ENCODE results near the gene NT5DC2. TPM values are rescaled to one million over a fixed set of nuclear protein-coding genes. Genes with fewer than 3 reads are reported as not detected.

Gene NT5DC2
- total RNA-seq, 2 experiments from 2014 or later = 53.8 to 61.7 TPM

DNA sequence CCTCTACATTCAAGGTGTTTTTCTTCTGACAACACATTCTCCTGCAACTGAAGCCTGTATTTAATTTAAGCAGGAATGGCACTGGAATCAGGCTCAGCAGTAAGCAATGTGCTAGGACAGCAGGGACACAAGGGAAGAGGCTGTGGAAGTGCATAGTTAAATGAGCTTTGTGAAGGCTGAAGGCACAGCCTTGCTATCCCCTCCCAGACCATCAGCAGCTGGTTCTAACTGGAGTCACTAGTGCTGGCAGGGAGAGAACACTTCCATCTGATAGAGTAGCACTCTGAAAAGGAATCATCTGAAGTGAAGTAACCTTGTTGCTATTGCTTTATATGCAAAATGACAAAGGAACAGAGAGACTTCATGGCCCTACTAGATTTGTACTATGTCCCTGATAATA is 17.5 kb upstream of the NT5DC2 start:
- Mint-ChIP-seq H3K27ac (no peak overlapping the region), H3K36me3 (ENCODE audit: low read depth) (peaks cover 23% of the 10 kb centered on the region), H3K27me3 (no peaks in the 10 kb centered on the region), H3K9me3 (no peaks in the 10 kb centered on the region), H3K4me1 (ENCODE audit: low read depth) (peaks cover 7% of the 10 kb centered on the region), H3K4me3 (no peak overlapping the region)
- ATAC-seq = no peak
- no peak for DNase-seq
- CTCF ChIA-PET = interaction anchor here (1.1 to 1.4 kb wide), 3 partner anchors 10 to 12 kb away, joined by 3 to 4 read pairs (median 3); no protein-coding TSS in a partner anchor
- POLR2A ChIA-PET = interaction anchor here (0.8 kb wide), 1 partner anchor 8 kb away, joined by 3 read pairs; no protein-coding TSS in a partner anchor
- TF ChIP-seq, protein P1, sequence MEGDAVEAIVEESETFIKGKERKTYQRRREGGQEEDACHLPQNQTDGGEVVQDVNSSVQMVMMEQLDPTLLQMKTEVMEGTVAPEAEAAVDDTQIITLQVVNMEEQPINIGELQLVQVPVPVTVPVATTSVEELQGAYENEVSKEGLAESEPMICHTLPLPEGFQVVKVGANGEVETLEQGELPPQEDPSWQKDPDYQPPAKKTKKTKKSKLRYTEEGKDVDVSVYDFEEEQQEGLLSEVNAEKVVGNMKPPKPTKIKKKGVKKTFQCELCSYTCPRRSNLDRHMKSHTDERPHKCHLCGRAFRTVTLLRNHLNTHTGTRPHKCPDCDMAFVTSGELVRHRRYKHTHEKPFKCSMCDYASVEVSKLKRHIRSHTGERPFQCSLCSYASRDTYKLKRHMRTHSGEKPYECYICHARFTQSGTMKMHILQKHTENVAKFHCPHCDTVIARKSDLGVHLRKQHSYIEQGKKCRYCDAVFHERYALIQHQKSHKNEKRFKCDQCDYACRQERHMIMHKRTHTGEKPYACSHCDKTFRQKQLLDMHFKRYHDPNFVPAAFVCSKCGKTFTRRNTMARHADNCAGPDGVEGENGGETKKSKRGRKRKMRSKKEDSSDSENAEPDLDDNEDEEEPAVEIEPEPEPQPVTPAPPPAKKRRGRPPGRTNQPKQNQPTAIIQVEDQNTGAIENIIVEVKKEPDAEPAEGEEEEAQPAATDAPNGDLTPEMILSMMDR (IDR thresholded peaks at IDR 0.05) = no peak
- intact Hi-C loops (cut with micrococcal nuclease) = no loop called here

DNA sequence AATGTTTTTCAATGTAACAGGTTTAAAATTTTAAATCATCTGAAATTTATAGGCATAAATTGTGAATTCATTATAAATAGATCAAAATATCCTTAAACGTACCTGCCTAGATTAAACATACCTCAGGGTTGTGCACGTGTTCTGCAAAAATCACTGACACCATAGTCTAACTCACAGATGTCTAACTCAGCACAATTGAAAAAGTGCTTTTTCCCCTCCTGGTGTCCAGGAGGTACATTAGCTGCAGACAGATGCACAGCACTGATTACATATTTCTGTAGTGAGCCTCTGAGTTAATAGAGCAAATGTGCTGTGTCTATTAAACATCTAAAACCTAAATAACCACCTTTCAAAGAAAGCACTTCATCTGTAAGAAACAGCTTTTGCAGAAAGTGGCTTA is 13.5 kb upstream of the NT5DC2 start:
- TF ChIP-seq, protein P1 (IDR thresholded peaks at IDR 0.05) = no peak
- H3K36me3 Mint-ChIP-seq (ENCODE audit: low read depth) = peaks cover 24% of the 10 kb centered on the region
- H3K9me3 Mint-ChIP-seq = no peaks in the 10 kb centered on the region
- intact Hi-C loops (cut with micrococcal nuclease) = no loop called here
- DNase-seq (no peak), ATAC-seq (no peak)
- ChIA-PET CTCF (interaction anchor here (1.3 kb wide), 1 partner anchor 75 kb away, joined by 4 read pairs; no protein-coding TSS in a partner anchor), POLR2A (no interaction called here)
- no peak overlapping the region for H3K27ac Mint-ChIP-seq
- no peak overlapping the region for H3K4me3 Mint-ChIP-seq
- no peaks in the 10 kb centered on the region for H3K27me3 Mint-ChIP-seq
- peaks cover 2% of the 10 kb centered on the region for H3K4me1 Mint-ChIP-seq (ENCODE audit: low read depth)

DNA sequence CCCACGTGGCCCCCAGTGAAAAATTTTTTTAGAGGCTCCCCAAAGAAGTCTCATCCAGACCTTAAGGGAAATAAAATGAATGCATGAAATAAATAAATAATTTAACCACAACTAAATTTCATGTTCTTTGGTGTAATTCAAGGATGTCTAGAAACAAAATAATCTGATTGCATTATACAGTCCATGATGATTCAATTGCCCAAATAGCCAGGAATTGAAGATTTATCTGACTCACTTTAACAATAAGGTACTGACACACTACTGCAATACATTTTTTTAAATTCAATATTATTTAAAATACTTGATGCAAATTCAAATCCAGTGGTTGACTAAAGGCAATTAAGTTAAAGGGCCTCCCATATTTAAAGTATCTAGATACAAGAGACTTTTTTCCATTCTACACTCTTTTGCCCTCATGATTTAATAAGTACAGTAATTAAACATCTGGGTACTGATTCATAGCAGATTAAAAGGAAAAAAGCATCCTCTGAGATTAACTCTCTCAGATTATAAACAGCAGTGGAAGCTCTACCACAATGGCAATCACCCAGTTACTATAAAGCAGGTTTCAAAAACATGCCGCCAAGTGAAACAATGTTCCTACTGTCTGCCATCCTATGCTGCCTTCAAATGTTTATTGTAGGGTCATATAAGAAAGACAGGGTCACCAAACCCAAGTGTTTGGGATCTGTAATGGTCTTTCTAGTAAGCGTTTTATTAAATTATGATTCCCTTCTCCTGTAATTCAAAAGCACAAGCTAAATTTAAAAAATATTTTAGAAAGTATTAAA is 12.6 kb upstream of the NT5DC2 start:
- ChIA-PET POLR2A (no interaction called here), CTCF (interaction anchor here (1.3 kb wide), 1 partner anchor 74 kb away, joined by 4 read pairs; no protein-coding TSS in a partner anchor)
- intact Hi-C loops (cut with micrococcal nuclease) = no loop called here

DNA sequence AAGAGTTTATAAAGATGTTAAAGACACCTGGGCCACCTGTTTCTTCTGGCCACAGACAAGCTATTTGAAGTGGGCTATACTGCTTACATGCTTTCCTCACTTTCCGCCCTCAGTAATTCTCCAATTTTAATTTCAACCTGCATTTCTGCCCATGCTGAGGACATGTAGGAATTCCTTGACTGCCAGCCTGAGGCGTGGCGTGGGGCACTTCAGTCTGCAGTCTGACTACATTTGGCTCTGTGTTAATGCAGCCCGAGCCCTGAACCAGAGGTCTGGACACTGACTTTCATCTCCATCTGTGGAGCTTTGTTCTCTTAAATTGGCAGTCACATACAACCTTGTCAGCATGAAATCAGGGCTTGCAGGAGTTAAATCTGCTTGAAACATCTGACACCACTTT is 11.3 kb upstream of the NT5DC2 start:
- POLR2A ChIA-PET = interaction anchor here (0.6 kb wide), 1 partner anchor 227 kb away, joined by 3 read pairs; no protein-coding TSS in a partner anchor
- intact Hi-C loops (cut with micrococcal nuclease) = no loop called here
- no peaks in the 10 kb centered on the region for H3K9me3 Mint-ChIP-seq
- ATAC-seq (no peak), DNase-seq (no peak)
- H3K27me3 Mint-ChIP-seq = no peaks in the 10 kb centered on the region
- CTCF ChIA-PET = interaction anchor here (1.1 kb wide), 1 partner anchor 324 kb away, joined by 3 read pairs; no protein-coding TSS in a partner anchor
- peak overlapping the region; percentile 35 for H3K27ac Mint-ChIP-seq
- TF ChIP-seq, protein P1 (IDR thresholded peaks at IDR 0.05) = no peak
- H3K36me3 Mint-ChIP-seq (ENCODE audit: low read depth) = peaks cover 32% of the 10 kb centered on the region
- H3K4me1 Mint-ChIP-seq (ENCODE audit: low read depth) = peaks cover 13% of the 10 kb centered on the region
- H3K4me3 Mint-ChIP-seq = no peak overlapping the region

More for the DNA sequence above, 12.6 kb upstream of the NT5DC2 start:
- TF ChIP-seq, protein P1 (IDR thresholded peaks at IDR 0.05) = no peak
- peaks cover 2% of the 10 kb centered on the region for H3K4me1 Mint-ChIP-seq (ENCODE audit: low read depth)
- H3K36me3 Mint-ChIP-seq (ENCODE audit: low read depth) = peaks cover 28% of the 10 kb centered on the region
- no peak overlapping the region for H3K27ac Mint-ChIP-seq
- ATAC-seq (no peak), DNase-seq (no peak)
- no peaks in the 10 kb centered on the region for H3K27me3 Mint-ChIP-seq
- H3K4me3 Mint-ChIP-seq = no peak overlapping the region
- no peaks in the 10 kb centered on the region for H3K9me3 Mint-ChIP-seq

DNA sequence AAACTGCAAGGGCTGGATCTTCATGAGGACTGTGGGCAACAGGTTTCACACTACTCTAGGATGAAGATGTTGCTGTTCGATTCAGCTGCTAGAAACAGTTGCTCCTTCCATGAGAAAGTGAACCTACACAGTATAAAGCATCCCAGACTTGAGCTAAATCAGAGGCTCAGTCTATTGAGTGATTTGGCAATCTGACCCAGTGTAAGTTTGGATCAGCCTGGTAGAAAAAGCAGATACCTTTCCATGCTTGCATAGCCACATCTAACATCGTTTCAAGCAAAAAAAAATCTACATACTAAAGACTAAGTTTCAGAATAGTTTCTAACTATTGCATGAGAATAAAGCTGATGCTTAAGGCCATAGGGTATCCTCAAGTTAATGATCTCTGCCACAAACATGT is 7.4 kb upstream of the NT5DC2 start:
- no peak for DNase-seq
- TF ChIP-seq, protein P1 (IDR thresholded peaks at IDR 0.05) = no peak
- ChIA-PET POLR2A (no interaction called here), CTCF (interaction anchor here (0.9 kb wide), 1 partner anchor 10 kb away, joined by 3 read pairs; no protein-coding TSS in a partner anchor)
- Mint-ChIP-seq H3K4me3 (no peak overlapping the region), H3K27me3 (no peaks in the 10 kb centered on the region), H3K27ac (no peak overlapping the region), H3K36me3 (ENCODE audit: low read depth) (peaks cover 42% of the 10 kb centered on the region), H3K4me1 (ENCODE audit: low read depth) (peaks cover 35% of the 10 kb centered on the region), H3K9me3 (no peaks in the 10 kb centered on the region)
- ATAC-seq = no peak
- intact Hi-C loops (cut with micrococcal nuclease) = no loop called here

Measured in activated CD8-positive, alpha-beta T cell treated with anti-CD3 and anti-CD28 coated beads for 36 hours (primary cell).